ENCODE data around the gene CCDC85C.

The CCDC85C gene

DNA sequence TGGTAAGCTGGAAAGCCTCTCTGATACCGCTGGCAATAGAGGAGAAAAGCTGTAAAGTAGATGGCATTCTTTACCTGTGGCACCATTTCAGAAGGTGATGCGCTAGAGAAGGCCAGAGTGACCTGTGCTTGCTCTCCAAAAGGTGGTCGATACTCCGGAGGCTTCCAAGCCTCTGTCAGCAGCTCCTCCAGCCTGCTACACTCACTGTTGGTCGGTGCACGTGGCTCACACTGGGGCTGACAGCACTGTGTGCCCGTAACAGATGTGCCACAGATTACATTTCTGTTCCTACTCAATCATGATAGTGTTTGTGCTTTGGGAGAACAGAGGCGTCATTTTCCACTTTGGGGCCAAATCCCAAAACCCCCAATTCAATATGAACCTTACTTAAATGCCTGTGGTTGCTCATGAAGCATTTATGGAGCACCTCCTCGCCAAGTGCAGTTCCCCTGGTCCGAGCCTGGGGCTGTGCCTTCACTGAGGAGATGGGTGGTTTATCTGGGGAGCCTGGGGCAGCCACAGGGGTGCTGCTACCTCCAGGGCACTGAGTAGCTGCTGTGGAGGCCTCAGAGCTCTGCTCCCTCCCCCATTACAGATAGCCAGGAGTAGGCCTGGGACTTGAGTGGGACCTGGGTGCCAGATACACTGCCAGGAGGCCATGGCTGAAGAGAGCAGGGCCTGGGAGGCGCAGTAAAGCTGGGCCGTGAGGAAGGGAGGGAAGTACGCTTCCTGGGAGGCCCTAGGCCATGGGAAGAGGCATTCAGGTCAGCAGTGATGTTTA lies 96.0 kb downstream of the CCDC85C start:
- TF ChIP-seq FOXM1 (IDR thresholded peaks at IDR 0.05; ENCODE audit: borderline replicate concordance, low read depth), result no peak
- TF ChIP-seq, protein P1, sequence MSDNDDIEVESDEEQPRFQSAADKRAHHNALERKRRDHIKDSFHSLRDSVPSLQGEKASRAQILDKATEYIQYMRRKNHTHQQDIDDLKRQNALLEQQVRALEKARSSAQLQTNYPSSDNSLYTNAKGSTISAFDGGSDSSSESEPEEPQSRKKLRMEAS (IDR thresholded peaks at IDR 0.05), result no peak
- TF ChIP-seq REST (IDR thresholded peaks at IDR 0.05; ENCODE audit: low read depth), result no peak
- TF ChIP-seq TCF12 (IDR thresholded peaks at IDR 0.05; ENCODE audit: low read depth), result no peak
- TF ChIP-seq CEBPB (IDR thresholded peaks at IDR 0.05), result no peak
- no peak for TF ChIP-seq YY1 (IDR thresholded peaks at IDR 0.05; ENCODE audit: low read depth)
- no peak for TF ChIP-seq CREB1 (IDR thresholded peaks at IDR 0.05; ENCODE audit: low read depth)
- no peak for TF ChIP-seq ZBTB7A (IDR thresholded peaks at IDR 0.05; ENCODE audit: low read depth)
- no peak for TF ChIP-seq TAF1 (IDR thresholded peaks at IDR 0.05; ENCODE audit: low read depth)
- no peak for TF ChIP-seq TEAD4 (IDR thresholded peaks at IDR 0.05)
- TF ChIP-seq EGR1 (IDR thresholded peaks at IDR 0.05), result no peak
- no peak for TF ChIP-seq RAD21 (IDR thresholded peaks at IDR 0.05; ENCODE audit: low read depth)
- TF ChIP-seq, protein P2, sequence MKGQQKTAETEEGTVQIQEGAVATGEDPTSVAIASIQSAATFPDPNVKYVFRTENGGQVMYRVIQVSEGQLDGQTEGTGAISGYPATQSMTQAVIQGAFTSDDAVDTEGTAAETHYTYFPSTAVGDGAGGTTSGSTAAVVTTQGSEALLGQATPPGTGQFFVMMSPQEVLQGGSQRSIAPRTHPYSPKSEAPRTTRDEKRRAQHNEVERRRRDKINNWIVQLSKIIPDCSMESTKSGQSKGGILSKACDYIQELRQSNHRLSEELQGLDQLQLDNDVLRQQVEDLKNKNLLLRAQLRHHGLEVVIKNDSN (IDR thresholded peaks at IDR 0.05), result no peak

- TF ChIP-seq NFIC (IDR thresholded peaks at IDR 0.05) (no peak), TAF1 (IDR thresholded peaks at IDR 0.05; ENCODE audit: low read depth) (no peak), CREB1 (IDR thresholded peaks at IDR 0.05; ENCODE audit: low read depth) (no peak), REST (IDR thresholded peaks at IDR 0.05; ENCODE audit: low read depth) (no peak), FOXM1 (IDR thresholded peaks at IDR 0.05; ENCODE audit: borderline replicate concordance, low read depth) (no peak), EGR1 (IDR thresholded peaks at IDR 0.05) (no peak), TEAD4 (IDR thresholded peaks at IDR 0.05) (no peak), EP300 (IDR thresholded peaks at IDR 0.05; ENCODE audit: borderline replicate concordance) (no peak)
- TF ChIP-seq, protein P2 (IDR thresholded peaks at IDR 0.05), result no peak
Measured at GRCh38 chr14:99506276-99506675, 97.7 kb downstream of the CCDC85C start.

GRCh38 chr14:99505089-99505488 lies 98.9 kb downstream of the CCDC85C start:
- TF ChIP-seq, protein P1 (IDR thresholded peaks at IDR 0.05), result no peak
- TF ChIP-seq ZBTB7A (IDR thresholded peaks at IDR 0.05; ENCODE audit: low read depth) (no peak), TCF12 (IDR thresholded peaks at IDR 0.05; ENCODE audit: low read depth) (no peak), CEBPB (IDR thresholded peaks at IDR 0.05) (no peak), YY1 (IDR thresholded peaks at IDR 0.05; ENCODE audit: low read depth) (no peak), EGR1 (IDR thresholded peaks at IDR 0.05) (no peak), REST (IDR thresholded peaks at IDR 0.05; ENCODE audit: low read depth) (no peak), TAF1 (IDR thresholded peaks at IDR 0.05; ENCODE audit: low read depth) (no peak), EP300 (IDR thresholded peaks at IDR 0.05; ENCODE audit: borderline replicate concordance) (no peak), RAD21 (IDR thresholded peaks at IDR 0.05; ENCODE audit: low read depth) (no peak), TEAD4 (IDR thresholded peaks at IDR 0.05) (no peak), FOXM1 (IDR thresholded peaks at IDR 0.05; ENCODE audit: borderline replicate concordance, low read depth) (no peak), CREB1 (IDR thresholded peaks at IDR 0.05; ENCODE audit: low read depth) (no peak), NFIC (IDR thresholded peaks at IDR 0.05) (no peak)
- TF ChIP-seq, protein P2 (IDR thresholded peaks at IDR 0.05), result no peak
